HEK293T (cell line): Measurements from ENCODE around the gene B3GNT3.

Source experiments
- FOXM1 ChIP-seq: fragments of 450-650 bp; IDR thresholded peaks from 2 replicates; pipeline ENCODE4 v1.6.1; 2017; ENCODE audit warnings: mild to moderate bottlenecking, borderline replicate concordance
- SP1 ChIP-seq: fragments of 450-650 bp; IDR thresholded peaks from 2 replicates; pipeline ENCODE4 v1.6.1; 2017
- SUZ12 ChIP-seq: fragments of 450-650 bp; IDR thresholded peaks from 2 replicates; pipeline ENCODE4 v1.6.1; 2016; ENCODE audit warnings: mild to moderate bottlenecking

GRCh38 chr19:17749912-17750317, 45.0 kb upstream of the B3GNT3 start:
- no peak for TF ChIP-seq FOXM1
- no peak for TF ChIP-seq SUZ12
- no peak for TF ChIP-seq SP1
